Uterus (tissue), 2 donors: ENCODE data around the gene KREMEN1.

Experiments used
- CTCF ChIP-seq, 4 experiments: fragments of 200-600 bp in 2 of 4; fragments of 450-650 bp in 2 of 4; sonication (generic) in 2 of 4; IDR thresholded peaks; one replicate each; pipeline ENCODE4 v1.5.1; 2016 to 2019; ENCODE audit warnings: antibody characterized with exemption in 4 of 4, mild to moderate bottlenecking in 2 of 4, moderate library complexity in 1 of 4
- POLR2A ChIP-seq, 2 donors: fragments of 450-650 bp; IDR thresholded peaks; one replicate each; pipeline ENCODE4 v1.6.1; 2016; ENCODE audit warnings: antibody characterized with exemption in 2 of 2, mild to moderate bottlenecking in 1 of 2, moderate library complexity in 1 of 2

GRCh38 chr22:29071261-29072045 is 1.4 kb upstream of the KREMEN1 start:
- TF ChIP-seq CTCF (IDR thresholded peaks at IDR 0.05) (no peak), POLR2A (IDR thresholded peaks at IDR 0.05) (no peak)
